Activated CD4-positive, CD25-positive, alpha-beta regulatory T cell treated with anti-CD3 and anti-CD28 coated beads, Interleukin-2, amount 50 U/mL, for 24 hours (primary cell): ENCODE data around the gene STARD3NL.
"Not testable (repeated sequence)": the region's sequence is repeated elsewhere in the genome, so short reads cannot be mapped to it uniquely, and the experiment has no call there.

Experiments
- ATAC-seq, 2 donors: fragments of 150-1000 bp; cut with Tn5 transposase; one replicate each; pipeline ENCODE4 v1.10.0; 2021; ENCODE audit warnings: mild to moderate bottlenecking in 1 of 2, moderate library complexity in 1 of 2

The STARD3NL gene

GRCh38 chr7:38223306-38223705 lies 45.3 kb downstream of the STARD3NL start:
- ATAC-seq: no peak

GRCh38 chr7:38224392-38224791 lies 46.3 kb downstream of the STARD3NL start:
- ATAC-seq: no peak

- ATAC-seq: no peak
These were observed 51.3 kb downstream of the STARD3NL start for GRCh38 chr7:38229386-38229785.

GRCh38 chr7:38229884-38230642 lies 52.0 kb downstream of the STARD3NL start:
- ATAC-seq: no peak

GRCh38 chr7:38232502-38233366 lies 54.7 kb downstream of the STARD3NL start:
- peak; percentile 78 to 83 for ATAC-seq

- ATAC-seq: not testable (repeated sequence)
These were observed 56.7 kb downstream of the STARD3NL start for GRCh38 chr7:38234759-38235158.

GRCh38 chr7:38235606-38236005 lies 57.6 kb downstream of the STARD3NL start:
- ATAC-seq: no peak

GRCh38 chr7:38239129-38239528 lies 61.1 kb downstream of the STARD3NL start:
- not testable (repeated sequence) for ATAC-seq

- ATAC-seq: no peak
These were observed 63.0 kb downstream of the STARD3NL start for GRCh38 chr7:38241071-38241470.

- no peak for ATAC-seq
These were observed 64.8 kb downstream of the STARD3NL start for GRCh38 chr7:38242814-38243213.

GRCh38 chr7:38243345-38243744 lies 65.3 kb downstream of the STARD3NL start:
- not testable (repeated sequence) for ATAC-seq

- no peak for ATAC-seq
These were observed 66.5 kb downstream of the STARD3NL start for GRCh38 chr7:38244516-38244915.

GRCh38 chr7:38245409-38245977 lies 67.4 kb downstream of the STARD3NL start:
- ATAC-seq: no peak

GRCh38 chr7:38248069-38248567 lies 70.1 kb downstream of the STARD3NL start:
- ATAC-seq: no peak

GRCh38 chr7:38249849-38250248 lies 71.8 kb downstream of the STARD3NL start:
- ATAC-seq: not testable (repeated sequence)

GRCh38 chr7:38257350-38257677 lies 79.3 kb downstream of the STARD3NL start:
- ATAC-seq: no peak

- ATAC-seq: not testable (repeated sequence)
These were observed 81.1 kb downstream of the STARD3NL start for GRCh38 chr7:38259157-38259556.

GRCh38 chr7:38261601-38262000 lies 83.6 kb downstream of the STARD3NL start:
- ATAC-seq: not testable (repeated sequence)

- not testable (repeated sequence) for ATAC-seq
These were observed 84.0 kb downstream of the STARD3NL start for GRCh38 chr7:38262026-38262425.

- ATAC-seq: no peak
These were observed 84.5 kb downstream of the STARD3NL start for GRCh38 chr7:38262545-38262944.

GRCh38 chr7:38263274-38263673 lies 85.2 kb downstream of the STARD3NL start:
- not testable (repeated sequence) for ATAC-seq

- ATAC-seq: not testable (repeated sequence)
These were observed 86.6 kb downstream of the STARD3NL start for GRCh38 chr7:38264602-38265001.

GRCh38 chr7:38265958-38266357 lies 87.9 kb downstream of the STARD3NL start:
- ATAC-seq: not testable (repeated sequence)
